NCI-H2227 (cell line): ENCODE measurements around the gene BRMS1.

Source experiments
- DNase-seq: peaks from one replicate; lab custom pipeline; 2025; ENCODE audit not compliant: unreplicated experiment; lab: John Stamatoyannopoulos, UW

BRMS1 gene

GRCh38 chr11:66338276-66339161, 6.4 kb downstream of the BRMS1 start:
- DNase-seq = no peak

- no peak for DNase-seq
Measured at GRCh38 chr11:66337103-66337899, 7.6 kb downstream of the BRMS1 start.

- peak; percentile 63 for DNase-seq
Measured at GRCh38 chr11:66336234-66337102, 8.4 kb downstream of the BRMS1 start, which contains the start of gene RIN1. Gene RIN1 (minus strand): TSS chr11:66336434. CDS start chr11:66336402, 32 bp downstream.

- no peak for DNase-seq
Measured at GRCh38 chr11:66335531-66336233, 9.2 kb downstream of the BRMS1 start.

- DNase-seq = no peak
Measured at GRCh38 chr11:66334605-66335442, 10.1 kb downstream of the BRMS1 start.

- DNase-seq = no peak
Measured at GRCh38 chr11:66333896-66334604, 10.9 kb downstream of the BRMS1 start.

- DNase-seq = no peak
Measured at GRCh38 chr11:66333220-66333877, 11.6 kb downstream of the BRMS1 start.

- DNase-seq = no peak
Measured at GRCh38 chr11:66332371-66333219, 12.3 kb downstream of the BRMS1 start.

- no peak for DNase-seq
Measured at GRCh38 chr11:66331542-66332370, 13.1 kb downstream of the BRMS1 start.

- DNase-seq = no peak
Measured at GRCh38 chr11:66330931-66331330, 14.0 kb downstream of the BRMS1 start.

GRCh38 chr11:66329165-66329673, 15.7 kb downstream of the BRMS1 start:
- no peak for DNase-seq

- DNase-seq = peak; percentile 79
Measured at GRCh38 chr11:66328302-66329144, 16.4 kb downstream of the BRMS1 start.

GRCh38 chr11:66328031-66328301, 16.9 kb downstream of the BRMS1 start:
- no peak for DNase-seq

GRCh38 chr11:66327171-66328030, 17.5 kb downstream of the BRMS1 start:
- DNase-seq = no peak
